Measurements from ENCODE around the gene SPATA32.

SPATA32 gene

DNA sequence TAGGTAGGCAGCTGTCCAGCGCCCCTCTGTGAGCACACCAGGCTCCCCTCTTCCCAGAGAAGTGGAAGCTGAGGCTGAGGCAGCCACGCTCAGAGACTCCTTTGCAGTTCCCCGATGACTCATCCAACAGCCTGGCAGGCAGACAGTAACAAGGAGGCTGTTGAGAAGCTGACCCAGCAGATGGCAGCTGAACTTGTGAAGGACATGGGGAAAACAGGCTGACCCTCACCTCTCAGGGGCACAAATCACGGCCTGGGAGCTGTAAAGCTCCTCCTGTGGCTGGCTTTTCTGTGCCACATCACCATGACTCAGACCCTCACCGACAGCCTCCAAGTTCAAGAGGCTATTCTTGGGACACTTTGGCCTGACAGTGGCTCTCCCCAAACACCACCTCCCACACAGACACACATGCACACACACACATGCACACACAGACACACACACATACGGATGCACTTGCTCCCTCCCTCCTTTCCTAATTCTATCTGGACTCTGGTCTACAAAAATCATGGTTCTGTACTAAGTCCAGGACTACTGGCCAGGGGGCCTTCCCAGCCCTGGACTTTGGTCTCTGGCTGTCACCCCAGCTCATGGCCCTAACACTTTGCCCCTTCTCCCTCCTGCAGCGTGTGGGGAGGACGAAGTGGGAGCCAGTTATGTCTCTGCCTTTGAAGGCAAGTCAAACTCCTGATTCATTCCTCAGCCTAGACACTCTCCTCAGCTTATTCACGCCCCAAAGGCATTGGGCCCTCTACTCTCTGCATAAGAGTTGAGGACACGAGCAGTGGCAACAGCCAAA, 31.7 kb upstream of the SPATA32 start:
- DNase-seq = peak; percentile 46 to 61

DNA sequence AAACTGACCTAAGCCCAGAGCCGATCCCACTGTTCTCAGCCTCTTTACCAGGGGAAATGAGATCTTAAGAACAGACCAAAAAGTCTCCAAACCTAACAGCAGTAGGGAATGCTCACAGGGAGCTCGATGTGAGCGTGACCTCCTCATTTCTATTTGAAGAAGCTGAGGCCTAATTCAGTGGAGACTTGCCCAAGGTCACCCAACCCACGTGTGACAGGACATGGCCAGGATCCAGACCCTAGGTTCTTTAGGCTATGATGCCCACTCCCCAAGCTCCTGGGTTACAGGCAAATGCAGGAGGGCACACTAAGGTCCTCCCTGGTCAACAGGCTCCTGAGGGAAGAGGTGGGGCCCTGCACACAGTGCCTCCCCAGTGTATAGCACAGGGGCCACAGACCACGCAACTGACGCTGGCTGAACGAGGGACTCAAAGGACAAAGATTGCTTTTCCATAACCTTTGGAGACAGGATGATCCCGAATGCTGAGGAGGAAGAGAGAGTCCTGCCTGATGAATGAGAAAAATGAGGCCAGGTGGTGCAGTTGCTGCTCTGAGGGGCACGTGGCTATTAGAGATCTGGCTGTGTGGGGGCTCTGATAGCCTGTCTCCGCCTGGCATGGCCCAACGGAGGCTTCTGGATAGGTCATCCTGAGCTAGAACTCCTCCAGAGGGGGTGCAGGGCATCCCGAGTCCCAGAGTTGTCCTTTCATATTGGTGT, 31.0 kb upstream of the SPATA32 start:
- DNase-seq = no peak

DNA sequence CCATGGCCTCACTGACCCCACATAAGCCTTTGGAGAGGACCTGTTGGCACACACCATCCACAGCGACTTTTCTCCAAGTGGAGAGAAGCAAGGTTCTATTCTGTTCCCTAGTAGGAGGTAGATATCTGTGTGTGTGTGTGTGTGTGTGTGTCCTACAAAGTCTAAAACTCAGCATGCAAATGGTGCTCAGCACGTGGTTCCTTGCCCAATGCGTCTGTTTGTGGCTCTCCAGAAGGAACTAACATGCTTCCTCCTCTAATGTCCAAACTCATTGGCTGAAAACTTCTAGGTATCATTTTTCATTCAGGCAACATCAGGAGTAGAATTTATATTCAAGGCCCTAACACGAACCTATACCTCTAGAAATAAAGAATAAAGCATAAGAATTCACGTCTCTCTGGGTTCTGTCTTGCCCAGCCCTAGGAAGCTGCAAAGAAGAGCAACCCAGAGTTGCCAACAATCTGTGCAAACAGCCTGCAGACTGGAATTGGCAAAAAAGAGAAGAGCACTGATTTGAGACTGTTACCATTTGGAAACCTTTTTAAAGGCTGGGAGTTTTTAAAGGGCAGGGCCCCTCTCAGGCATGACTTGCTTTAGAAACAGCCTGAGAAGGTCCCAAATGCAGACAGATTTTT, 29.4 kb upstream of the SPATA32 start:
- no peak for DNase-seq

- no peak for DNase-seq
Observed at GRCh38 chr17:45290269-45290765, 28.4 kb upstream of the SPATA32 start.

DNA sequence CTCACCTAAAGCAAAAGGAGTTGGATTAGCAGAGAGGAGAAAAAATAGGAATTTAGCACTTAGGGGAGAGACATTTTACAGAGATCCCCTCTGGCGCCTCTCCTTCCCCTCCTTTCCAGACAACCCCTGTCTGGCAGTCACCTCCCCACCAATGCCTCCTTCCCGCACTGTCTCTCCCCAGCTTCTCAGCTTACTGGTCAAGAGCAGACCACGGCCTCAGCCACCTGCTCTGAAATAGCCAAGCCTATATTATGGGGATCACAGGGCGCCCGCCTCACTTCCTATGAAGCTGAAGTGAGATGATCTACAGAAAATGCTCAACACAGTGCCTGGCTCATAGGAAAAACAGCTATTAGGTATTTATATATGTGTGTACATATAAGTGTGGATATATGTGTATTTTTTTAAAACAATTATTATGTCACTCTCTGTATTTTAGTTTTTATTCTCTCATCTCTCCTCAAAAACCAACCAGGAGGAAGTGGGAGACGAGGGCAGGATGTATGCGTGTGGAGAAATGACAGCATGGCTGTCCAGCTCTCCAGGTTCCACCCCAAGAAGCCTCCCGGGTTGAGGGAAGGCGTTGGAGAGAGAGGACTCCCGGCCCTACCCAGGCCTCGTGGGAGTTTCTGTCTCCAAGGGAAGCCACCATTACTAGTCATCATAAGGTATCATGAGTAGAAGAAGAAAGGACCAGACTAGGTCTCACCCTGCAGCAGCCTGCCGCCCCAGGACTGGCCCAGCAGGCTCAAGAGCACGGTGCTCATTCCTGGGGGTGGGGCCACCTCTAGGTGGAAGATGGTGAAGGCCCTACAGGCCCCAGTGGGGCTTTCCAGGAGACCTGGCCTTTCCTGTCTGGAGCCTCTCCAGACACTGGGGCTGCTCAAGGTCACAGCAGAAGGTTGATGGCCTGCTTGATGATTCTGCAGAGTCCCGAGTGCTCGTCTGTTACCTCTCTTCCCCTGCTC, 27.7 kb upstream of the SPATA32 start:
- DNase-seq = no peak

GRCh38 chr17:45288825-45289224, 26.9 kb upstream of the SPATA32 start:
- DNase-seq = no peak

DNA sequence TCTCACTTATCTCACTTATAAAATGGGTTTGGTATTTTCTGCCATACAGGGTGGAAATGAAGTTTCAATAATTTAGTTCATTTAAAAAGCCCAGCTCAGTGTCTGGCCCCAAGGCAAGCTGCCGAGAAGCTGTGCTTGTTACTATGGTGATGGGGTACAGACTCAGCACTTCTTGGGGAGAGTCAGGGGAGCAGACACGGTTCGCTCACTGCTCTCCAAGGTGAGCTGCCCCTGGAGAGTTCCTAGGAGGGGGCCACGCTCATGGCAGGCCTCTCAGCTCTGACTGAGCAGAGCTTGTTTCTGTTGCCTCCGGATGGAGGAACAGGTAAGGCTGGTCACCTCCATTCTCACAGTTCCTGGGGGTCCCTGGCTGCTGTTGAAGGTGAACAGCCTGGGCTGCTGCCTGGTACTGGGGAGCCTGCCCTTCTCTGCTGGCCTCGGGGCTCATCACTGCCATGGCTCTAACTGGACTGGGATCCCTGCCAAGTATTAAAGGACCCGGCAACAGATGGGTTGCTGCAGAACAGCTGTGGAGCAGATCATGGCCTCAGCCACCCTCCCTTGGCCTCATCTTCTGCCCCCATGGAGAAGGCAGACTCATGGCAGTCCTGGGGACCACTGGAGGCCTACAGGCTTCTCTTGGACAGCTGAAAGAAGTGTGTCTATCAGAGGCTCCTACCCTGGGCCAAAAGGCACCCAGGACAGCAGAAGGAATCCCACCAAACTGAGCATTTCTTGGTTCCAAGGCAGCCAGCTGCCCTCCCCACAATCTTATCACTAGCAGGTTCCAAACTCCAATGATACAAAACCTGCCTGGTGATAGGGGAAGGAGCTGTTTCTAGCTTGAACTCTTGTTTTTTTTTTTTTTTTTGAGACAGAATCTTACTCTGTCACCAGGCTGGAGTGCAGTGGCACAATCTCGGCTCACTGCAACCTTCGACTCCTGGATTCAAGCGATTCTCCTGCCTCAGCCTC, 25.9 kb upstream of the SPATA32 start:
- no peak for DNase-seq

- no peak for DNase-seq
Observed at GRCh38 chr17:45286286-45286685, 24.4 kb upstream of the SPATA32 start.

GRCh38 chr17:45284176-45285140, 22.6 kb upstream of the SPATA32 start:
- DNase-seq = no peak

GRCh38 chr17:45283711-45284110, 21.8 kb upstream of the SPATA32 start:
- DNase-seq = no peak

- DNase-seq = no peak
Observed at GRCh38 chr17:45282683-45283644, 21.1 kb upstream of the SPATA32 start.

- no peak for DNase-seq
Observed at GRCh38 chr17:45279898-45280297, 18.0 kb upstream of the SPATA32 start.

DNA sequence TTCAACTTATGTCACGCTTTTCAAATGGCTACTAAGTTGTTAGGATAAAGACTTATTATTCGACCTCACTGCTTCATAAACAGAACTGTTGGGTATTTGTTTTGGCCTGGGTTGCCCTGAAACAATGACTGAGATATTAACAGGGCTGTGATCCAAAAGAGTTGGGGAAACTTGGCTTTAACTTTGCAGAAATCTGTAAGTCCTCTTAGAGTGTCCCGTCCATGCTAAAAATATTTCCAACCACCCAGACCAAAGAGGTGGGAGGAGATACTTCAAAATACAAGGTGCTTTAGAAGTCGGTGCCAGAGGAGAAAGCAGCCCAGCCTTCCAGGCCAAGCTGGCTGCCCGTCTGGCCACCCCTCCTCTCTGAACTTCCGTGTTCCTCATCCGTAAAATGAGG, 16.1 kb upstream of the SPATA32 start:
- DNase-seq = no peak

DNA sequence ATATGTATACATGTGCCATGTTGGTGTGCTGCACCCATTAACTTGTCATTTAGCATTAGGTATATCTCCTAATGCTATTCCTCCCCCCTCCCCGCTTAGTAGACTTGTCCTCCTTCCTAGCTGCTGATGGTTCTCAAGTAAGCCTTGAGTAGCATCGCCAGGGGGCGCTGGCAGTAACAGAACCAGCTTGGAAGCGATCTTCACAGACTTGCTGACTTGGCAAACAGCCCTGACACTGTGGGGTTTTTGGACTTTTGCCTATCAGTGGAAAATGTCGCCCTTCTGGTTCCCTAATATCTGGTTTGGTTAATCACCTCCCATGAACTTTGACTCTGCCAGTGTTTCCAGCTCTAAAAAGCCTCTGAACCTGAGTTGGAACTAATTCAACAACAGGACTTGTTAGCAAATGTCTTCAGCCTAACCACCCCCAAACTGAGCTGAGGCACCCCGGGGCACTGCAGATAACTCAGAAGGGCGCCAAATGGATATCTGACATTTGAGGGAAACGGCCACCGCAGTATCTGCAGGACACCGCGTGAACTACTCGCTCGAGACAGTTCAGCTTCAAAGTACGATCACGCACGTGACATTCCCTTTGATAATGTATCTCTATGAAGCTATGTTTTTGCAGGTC, 15.4 kb upstream of the SPATA32 start:
- DNase-seq = peak; percentile 69 to 85

DNA sequence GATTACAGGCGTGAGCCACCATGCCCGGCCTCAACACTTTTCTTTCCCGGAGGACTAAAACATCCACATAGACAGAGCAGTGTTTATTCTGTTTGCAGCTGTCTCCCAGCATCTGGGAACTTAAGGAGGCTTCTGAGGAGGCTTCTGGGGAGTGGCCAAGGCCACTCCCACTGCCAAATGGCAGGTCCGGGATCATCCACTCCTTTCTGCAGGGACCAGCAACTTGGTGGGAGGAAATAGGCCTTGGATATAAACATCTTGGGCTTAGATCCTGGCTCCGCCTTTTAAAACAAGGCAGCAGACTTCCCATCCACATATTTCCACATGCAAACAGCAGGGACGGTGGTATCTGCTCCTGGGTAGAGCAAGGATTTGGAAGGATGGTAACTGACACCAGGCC, 14.1 kb upstream of the SPATA32 start:
- no peak for DNase-seq

DNA sequence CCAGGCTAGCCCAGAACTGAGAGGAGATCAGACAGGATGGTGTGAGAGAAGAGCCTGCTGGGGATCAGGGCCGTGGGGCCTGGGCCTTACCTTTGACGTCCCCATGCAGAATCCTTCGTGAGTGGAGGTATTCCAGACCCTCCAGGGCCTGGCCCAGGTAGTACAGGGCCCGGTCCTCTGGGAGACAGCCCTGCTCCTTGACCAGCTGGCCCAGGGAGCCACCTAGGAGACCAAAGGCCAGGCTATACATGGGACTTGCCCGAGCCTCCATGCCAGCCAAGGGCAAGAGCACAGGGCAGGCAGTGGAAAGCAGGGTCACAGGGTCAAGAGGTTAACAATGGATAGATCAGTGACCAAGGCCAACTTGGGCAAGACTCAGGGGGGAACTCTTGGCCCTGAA, 12.1 kb upstream of the SPATA32 start:
- no peak for DNase-seq

DNA sequence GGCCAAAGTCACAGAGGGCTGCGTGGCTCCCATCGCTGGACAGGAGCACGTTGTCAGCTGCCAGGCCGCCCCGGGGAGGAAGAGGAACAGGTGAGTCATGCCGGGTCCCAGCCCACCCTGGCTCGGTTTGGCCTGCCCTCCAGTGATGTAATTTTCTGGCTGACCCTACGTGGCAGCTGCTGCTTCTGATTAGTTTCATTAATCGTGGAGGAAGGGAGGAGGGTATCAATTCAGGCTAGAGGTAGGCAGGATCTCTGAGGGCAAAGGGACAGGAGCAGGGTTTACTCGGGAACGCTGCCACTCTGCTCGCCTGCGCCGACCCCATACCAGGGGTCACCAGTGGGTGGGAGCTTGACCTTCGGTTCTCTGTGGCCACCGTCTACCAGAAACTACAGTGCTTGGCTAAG, 11.7 kb upstream of the SPATA32 start:
- no peak for DNase-seq

DNA sequence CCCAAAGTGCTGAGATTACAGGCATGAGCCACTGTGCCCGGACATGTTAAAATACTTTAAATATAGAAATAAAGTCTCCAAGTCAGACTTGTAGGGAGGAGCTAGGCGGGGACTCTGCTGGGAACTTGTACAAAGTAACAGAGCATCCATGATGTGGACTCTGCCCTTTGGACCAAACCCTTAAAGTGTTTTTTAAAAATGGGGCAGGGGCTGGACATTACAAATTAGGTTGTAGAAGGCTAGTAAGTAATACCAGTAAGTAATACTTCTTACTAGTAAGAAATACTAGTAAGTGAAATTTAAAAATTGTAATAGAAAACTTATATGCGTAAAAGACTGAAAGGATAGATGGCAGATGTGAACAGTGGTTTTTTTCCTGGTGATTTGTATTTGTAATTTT, 9.7 kb upstream of the SPATA32 start:
- no peak for DNase-seq

Data from bone marrow (tissue), 2 donors.